Esophagus muscularis mucosa (tissue), 4 donors: Measurements from ENCODE around the gene ATP5F1D. TPM values are rescaled to one million over a fixed set of nuclear protein-coding genes. Genes with fewer than 3 reads are reported as not detected.

Experiments
- DNase-seq: peaks from one replicate; pipeline ENCODE4 v3.0.0-alpha.2; 2017; ENCODE audit errors: extremely low spot score
- H3K27ac ChIP-seq, 4 donors: fragments of 200-600 bp; sonication (generic); replicated peaks in 1 of 4; 1 replicate in 3 of 4; 2 replicates in 1 of 4; pipeline ENCODE4 v1.5.1; 2016 to 2019; ENCODE audit warnings: mild to moderate bottlenecking in 1 of 4
- H3K27me3 ChIP-seq, 4 donors: fragments of 200-600 bp; sonication (generic); one replicate each; pipeline versions ENCODE4 v1.5.1 to v1.6.0; 2016 to 2019
- H3K36me3 ChIP-seq, 4 donors: fragments of 200-600 bp; sonication (generic); one replicate each; pipeline ENCODE4 v1.5.1; 2016 to 2019
- H3K4me1 ChIP-seq, 4 donors: fragments of 200-600 bp; sonication (generic); one replicate each; pipeline ENCODE4 v1.5.1; 2016 to 2019
- H3K4me3 ChIP-seq, 4 donors: fragments of 200-600 bp; sonication (generic); 1 replicate in 2 of 4; 2 replicates in 2 of 4; pipeline ENCODE4 v1.5.1; 2016 to 2019; ENCODE audit warnings: mild to moderate bottlenecking in 4 of 4, moderate library complexity in 1 of 4
- H3K9me3 ChIP-seq, 4 donors: fragments of 200-600 bp; sonication (generic); 1 replicate in 3 of 4; 2 replicates in 1 of 4; pipeline ENCODE4 v1.5.1; 2016 to 2019
- EP300 ChIP-seq: sonication (generic); formaldehyde crosslinking; IDR thresholded peaks from one replicate; pipeline ENCODE4 v1.6.1; 2017; ENCODE audit warnings: antibody characterized with exemption
- POLR2A ChIP-seq: fragments of 450-650 bp; IDR thresholded peaks from one replicate; pipeline ENCODE4 v1.6.1; 2017; ENCODE audit warnings: antibody characterized with exemption, moderate library complexity, mild to moderate bottlenecking, low read depth
- POLR2AphosphoS5 ChIP-seq, 2 donors: sonication (generic); formaldehyde crosslinking; IDR thresholded peaks; one replicate each; pipeline ENCODE4 v1.6.1; 2017; ENCODE audit warnings: antibody characterized with exemption in 2 of 2
- WGBS: methylation state at CpG from one replicate; pipeline ENCODE4 v1.1.5; 2018; 5-methylcytosine and 5-hydroxymethylcytosine counted together
- intact Hi-C: fragments of 100-400 bp; cut with DNase I; formaldehyde crosslinking; loops from one replicate; pipeline ENCODE4 v1.15.1; 2023
- total RNA-seq, 4 donors: library from RNA; depleted of rRNA; stranded (reverse); fragments of >200 nt; gene quantifications; one replicate each; pipeline versions ENCODE4 v1.1.0 to v1.2.1, GENCODE V29; 2016
- TF ChIP-seq, protein P1 (sequence below), 3 experiments: fragments of 200-600 bp in 2 of 3; fragments of 450-650 bp in 1 of 3; sonication (generic) in 2 of 3; IDR thresholded peaks; one replicate each; pipeline ENCODE4 v1.5.1; 2017 to 2019; ENCODE audit warnings: antibody characterized with exemption in 3 of 3, mild to moderate bottlenecking in 2 of 3, moderate library complexity in 1 of 3

ATP5F1D gene
- total RNA-seq, 4 donors from 2014 or later = 77.5 to 140 (median 109) TPM

DNA sequence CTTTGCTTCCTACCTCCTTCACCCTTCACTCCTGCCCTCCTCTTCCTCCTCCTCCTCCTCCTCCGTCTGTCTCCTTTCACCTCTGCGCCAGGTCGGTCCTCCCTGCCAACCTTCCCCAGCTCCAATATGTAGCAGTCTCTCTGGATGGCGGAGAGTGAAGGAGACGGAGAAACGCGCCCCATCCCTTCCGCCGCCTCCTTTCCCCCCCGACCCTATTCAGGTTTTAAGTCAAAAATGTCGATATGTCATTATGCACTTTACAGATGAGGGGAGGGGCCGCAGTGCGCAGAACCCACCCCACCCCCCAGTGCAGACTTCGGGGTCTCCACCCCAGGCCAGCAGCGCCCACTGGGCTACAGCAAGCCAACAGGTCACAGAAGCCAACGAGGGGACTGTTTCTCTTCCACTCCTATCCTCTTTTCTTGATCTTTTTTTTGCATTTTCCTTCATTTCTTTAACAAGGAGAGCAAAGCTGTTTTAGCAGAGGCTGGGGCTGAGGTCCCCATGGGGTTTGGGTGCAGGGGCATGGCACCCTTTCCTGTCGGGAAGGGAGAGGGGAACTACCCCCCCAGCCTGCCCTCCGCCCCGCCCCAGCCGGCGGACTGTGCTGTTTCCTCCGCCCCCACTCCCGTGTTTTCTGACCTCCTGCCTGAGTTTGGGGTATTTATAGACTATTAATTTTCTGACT, 16.1 kb downstream of the ATP5F1D start:
- intact Hi-C loops = no loop called here
- DNase-seq = no peak
- Histone ChIP-seq H3K27me3 (peaks cover 0 to 3% (median 0%) of the 10 kb centered on the region in 4 donors), H3K36me3 (peaks cover 29 to 50% (median 46%) of the 10 kb centered on the region in 4 donors), H3K4me3 (no peak overlapping the region), H3K9me3 (no peaks in the 10 kb centered on the region), H3K27ac (peak overlapping the region; percentile 99 to 100 (median 100)), H3K4me1 (peaks cover 89 to 99% (median 99%) of the 10 kb centered on the region in 4 donors)
- TF ChIP-seq, protein P1, sequence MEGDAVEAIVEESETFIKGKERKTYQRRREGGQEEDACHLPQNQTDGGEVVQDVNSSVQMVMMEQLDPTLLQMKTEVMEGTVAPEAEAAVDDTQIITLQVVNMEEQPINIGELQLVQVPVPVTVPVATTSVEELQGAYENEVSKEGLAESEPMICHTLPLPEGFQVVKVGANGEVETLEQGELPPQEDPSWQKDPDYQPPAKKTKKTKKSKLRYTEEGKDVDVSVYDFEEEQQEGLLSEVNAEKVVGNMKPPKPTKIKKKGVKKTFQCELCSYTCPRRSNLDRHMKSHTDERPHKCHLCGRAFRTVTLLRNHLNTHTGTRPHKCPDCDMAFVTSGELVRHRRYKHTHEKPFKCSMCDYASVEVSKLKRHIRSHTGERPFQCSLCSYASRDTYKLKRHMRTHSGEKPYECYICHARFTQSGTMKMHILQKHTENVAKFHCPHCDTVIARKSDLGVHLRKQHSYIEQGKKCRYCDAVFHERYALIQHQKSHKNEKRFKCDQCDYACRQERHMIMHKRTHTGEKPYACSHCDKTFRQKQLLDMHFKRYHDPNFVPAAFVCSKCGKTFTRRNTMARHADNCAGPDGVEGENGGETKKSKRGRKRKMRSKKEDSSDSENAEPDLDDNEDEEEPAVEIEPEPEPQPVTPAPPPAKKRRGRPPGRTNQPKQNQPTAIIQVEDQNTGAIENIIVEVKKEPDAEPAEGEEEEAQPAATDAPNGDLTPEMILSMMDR (IDR thresholded peaks at IDR 0.05) = no peak
- TF ChIP-seq POLR2A = no peak
- TF ChIP-seq POLR2AphosphoS5 (IDR thresholded peaks at IDR 0.05) = no peak
- TF ChIP-seq EP300 = no peak
- 60% methylated on average over 23 of the region's 23 CpGs for WGBS

DNA sequence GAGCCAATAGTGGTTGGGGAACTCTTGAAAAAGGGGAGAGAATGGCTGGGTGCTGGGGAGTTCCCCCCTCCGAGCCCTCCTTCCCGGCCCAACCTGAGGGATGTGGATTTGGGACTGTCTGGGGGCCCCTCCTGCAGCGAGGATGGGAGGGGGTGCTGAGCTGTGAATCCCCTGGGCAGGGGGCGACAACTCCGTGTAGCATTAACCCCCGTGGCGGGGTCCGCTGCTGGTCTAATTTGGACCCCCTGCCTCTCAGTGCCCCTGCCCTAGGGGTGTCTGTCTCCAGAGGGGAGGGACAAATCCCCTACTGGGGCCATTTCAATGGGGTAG, 16.6 kb downstream of the ATP5F1D start:
- TF ChIP-seq EP300 = no peak
- TF ChIP-seq POLR2AphosphoS5 (IDR thresholded peaks at IDR 0.05) = no peak
- TF ChIP-seq, protein P1 (IDR thresholded peaks at IDR 0.05) = no peak
- TF ChIP-seq POLR2A = no peak
- Histone ChIP-seq H3K36me3 (peaks cover 29 to 50% (median 46%) of the 10 kb centered on the region in 4 donors), H3K27ac (peak overlapping the region; percentile 99 to 100 (median 100)), H3K4me3 (no peak overlapping the region), H3K27me3 (peaks cover 0 to 3% (median 0%) of the 10 kb centered on the region in 4 donors), H3K9me3 (no peaks in the 10 kb centered on the region), H3K4me1 (peaks cover 92 to 99% (median 98%) of the 10 kb centered on the region in 4 donors)
- intact Hi-C loops = no loop called here
- 61% methylated on average over 4 of the region's 8 CpGs for WGBS
- DNase-seq = no peak

DNA sequence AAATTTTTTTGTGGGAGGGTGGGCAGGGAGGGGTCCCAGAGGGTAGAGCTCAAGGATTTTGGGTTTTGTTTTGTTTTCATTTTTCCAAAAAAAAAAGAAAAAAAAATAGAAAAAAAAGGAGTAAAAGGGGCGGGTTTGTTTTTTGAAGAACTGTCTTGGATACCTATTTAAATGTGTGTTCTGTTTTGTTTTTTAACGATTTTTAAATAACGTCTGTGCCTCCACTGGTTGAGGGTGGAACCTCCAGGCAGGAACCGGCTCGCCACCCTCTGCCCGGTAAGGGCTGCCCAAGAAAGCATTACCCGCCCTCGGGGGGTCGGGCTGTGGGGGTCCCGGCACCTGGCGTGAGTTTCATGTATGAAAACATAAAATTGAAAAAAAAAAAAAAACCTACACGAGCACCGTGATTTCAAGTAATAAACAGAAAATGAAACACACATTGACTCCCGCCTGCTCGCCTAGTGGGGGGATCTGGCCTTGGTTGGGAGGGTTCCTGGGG, 17.2 kb downstream of the ATP5F1D start:
- peaks cover 0 to 3% (median 0%) of the 10 kb centered on the region in 4 donors for H3K27me3 ChIP-seq
- no peak for DNase-seq
- H3K36me3 ChIP-seq = peaks cover 29 to 47% (median 45%) of the 10 kb centered on the region in 4 donors
- no peaks in the 10 kb centered on the region for H3K9me3 ChIP-seq
- peaks cover 87 to 95% (median 92%) of the 10 kb centered on the region in 4 donors for H3K4me1 ChIP-seq
- 28% methylated on average over 15 of the region's 15 CpGs for WGBS
- intact Hi-C loops = no loop called here
- peak overlapping the region; percentile 99 to 100 (median 100) for H3K27ac ChIP-seq
- TF ChIP-seq, protein P1 (IDR thresholded peaks at IDR 0.05) = peak in 1 of 3 experiments; percentile 6
- no peak for TF ChIP-seq POLR2AphosphoS5 (IDR thresholded peaks at IDR 0.05)
- no peak for TF ChIP-seq EP300
- no peak for TF ChIP-seq POLR2A
- H3K4me3 ChIP-seq = peak overlapping the region; percentile 24 to 44 (median 31)

DNA sequence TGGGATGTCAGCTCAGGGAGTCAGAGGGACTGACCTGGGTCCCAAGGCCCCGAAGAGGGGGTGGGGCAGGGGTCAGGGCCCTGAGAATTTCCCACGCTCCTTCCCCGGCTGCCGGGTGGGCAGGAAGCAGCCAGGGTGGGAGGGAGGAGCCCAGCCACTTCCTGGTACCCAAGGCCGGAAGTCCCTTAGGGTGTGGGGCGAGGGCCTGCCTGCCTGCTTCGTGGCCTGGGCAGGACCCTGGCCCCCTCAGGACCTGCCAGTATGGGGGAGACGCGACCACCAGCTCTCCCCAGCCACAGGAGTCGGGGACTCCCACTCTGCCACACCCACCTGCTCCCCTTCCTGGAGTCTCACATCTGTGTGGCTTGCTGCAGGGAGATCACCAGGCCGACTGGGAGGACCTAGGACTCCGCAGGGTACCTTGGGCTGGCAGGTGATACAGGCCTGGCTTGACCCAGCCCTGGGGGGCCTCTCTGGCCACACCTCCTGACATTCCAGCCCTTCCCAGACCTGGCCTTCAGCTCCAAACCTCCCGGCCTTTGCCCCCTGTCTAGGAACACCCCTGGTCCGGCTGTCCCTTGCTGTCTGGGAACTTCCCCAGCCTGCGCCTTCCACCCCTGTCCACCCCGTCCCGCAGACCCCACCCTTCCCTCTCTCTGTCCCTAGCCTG, 17.8 kb downstream of the ATP5F1D start:
- H3K36me3 ChIP-seq = peaks cover 27 to 41% (median 40%) of the 10 kb centered on the region in 4 donors
- peak overlapping the region; percentile 24 to 44 (median 31) for H3K4me3 ChIP-seq
- no peak for DNase-seq
- TF ChIP-seq POLR2AphosphoS5 (IDR thresholded peaks at IDR 0.05) (peak; percentile 75 to 84), EP300 (no peak)
- H3K9me3 ChIP-seq = no peaks in the 10 kb centered on the region
- WGBS = 20% methylated on average over 10 of the region's 17 CpGs
- intact Hi-C loops = no loop called here
- H3K4me1 ChIP-seq = peaks cover 83 to 90% (median 87%) of the 10 kb centered on the region in 4 donors
- peak overlapping the region; percentile 99 to 100 (median 100) for H3K27ac ChIP-seq
- H3K27me3 ChIP-seq = peaks cover 0 to 3% (median 0%) of the 10 kb centered on the region in 4 donors
